ENCODE data around the gene ADK.

DNA sequence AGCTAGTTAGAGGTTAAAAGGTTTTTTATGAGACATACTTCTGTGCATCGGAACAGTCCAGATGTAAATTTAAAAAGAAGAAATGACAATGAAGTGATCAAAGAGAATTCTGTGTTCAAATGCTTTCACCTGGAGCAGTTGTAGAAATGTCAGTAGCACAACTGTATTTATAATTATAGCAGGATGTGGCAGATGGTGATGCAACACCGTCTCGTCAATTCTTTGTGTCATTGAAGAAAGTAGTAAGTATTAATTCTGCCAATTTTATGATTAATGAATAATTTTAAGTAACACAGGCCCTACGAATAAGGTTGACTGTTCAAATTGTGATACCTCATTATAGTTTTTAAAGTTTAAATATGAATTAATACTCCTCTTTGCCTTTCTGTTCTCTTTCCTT is 171.1 kb downstream of the ADK start:
- TF ChIP-seq, protein P1, sequence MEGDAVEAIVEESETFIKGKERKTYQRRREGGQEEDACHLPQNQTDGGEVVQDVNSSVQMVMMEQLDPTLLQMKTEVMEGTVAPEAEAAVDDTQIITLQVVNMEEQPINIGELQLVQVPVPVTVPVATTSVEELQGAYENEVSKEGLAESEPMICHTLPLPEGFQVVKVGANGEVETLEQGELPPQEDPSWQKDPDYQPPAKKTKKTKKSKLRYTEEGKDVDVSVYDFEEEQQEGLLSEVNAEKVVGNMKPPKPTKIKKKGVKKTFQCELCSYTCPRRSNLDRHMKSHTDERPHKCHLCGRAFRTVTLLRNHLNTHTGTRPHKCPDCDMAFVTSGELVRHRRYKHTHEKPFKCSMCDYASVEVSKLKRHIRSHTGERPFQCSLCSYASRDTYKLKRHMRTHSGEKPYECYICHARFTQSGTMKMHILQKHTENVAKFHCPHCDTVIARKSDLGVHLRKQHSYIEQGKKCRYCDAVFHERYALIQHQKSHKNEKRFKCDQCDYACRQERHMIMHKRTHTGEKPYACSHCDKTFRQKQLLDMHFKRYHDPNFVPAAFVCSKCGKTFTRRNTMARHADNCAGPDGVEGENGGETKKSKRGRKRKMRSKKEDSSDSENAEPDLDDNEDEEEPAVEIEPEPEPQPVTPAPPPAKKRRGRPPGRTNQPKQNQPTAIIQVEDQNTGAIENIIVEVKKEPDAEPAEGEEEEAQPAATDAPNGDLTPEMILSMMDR (optimal IDR thresholded peaks at IDR 0.05 in 1 of 3, IDR thresholded peaks at IDR 0.05 in 1 of 3, conservative IDR thresholded peaks at IDR 0.05 in 1 of 3; ENCODE audit: extremely low read depth in 1 of 3, insufficient read depth in 2 of 3, low read length in 3 of 3), result no peak
- no peak for TF ChIP-seq EZH2 (IDR thresholded peaks at IDR 0.05; ENCODE audit: low read length)
